Chondrocyte (in vitro differentiated cells): Measurements from ENCODE around the gene DSE. TPM values are rescaled to one million over a fixed set of nuclear protein-coding genes. Genes with fewer than 3 reads are reported as not detected.
"Not testable (repeated sequence)": the region's sequence is repeated elsewhere in the genome, so short reads cannot be mapped to it uniquely, and the experiment has no call there.

Source experiments
- DNase-seq: peaks from one replicate; pipeline ENCODE4 v3.0.0; 2021; ENCODE audit warnings: mixed read lengths, low spot score
- H3K27ac Mint-ChIP-seq: one replicate; pipeline ENCODE4 v1.8.0; 2021; ENCODE audit warnings: mild to moderate bottlenecking, moderate library complexity, mixed read lengths; ENCODE audit not compliant: unreplicated experiment
- H3K27me3 Mint-ChIP-seq: 2 replicates; pipeline ENCODE4 v1.8.0; 2021; ENCODE audit warnings: low read depth, mixed read lengths
- H3K36me3 Mint-ChIP-seq: 2 replicates; pipeline ENCODE4 v1.8.0; 2021; ENCODE audit warnings: low read depth, mixed read lengths
- H3K4me1 Mint-ChIP-seq: 2 replicates; pipeline ENCODE4 v1.8.0; 2021; ENCODE audit warnings: low read depth, mild to moderate bottlenecking, mixed read lengths
- H3K4me3 Mint-ChIP-seq: one replicate; pipeline ENCODE4 v1.8.0; 2021; ENCODE audit warnings: mild to moderate bottlenecking, moderate library complexity, mixed read lengths; ENCODE audit not compliant: unreplicated experiment
- H3K9me3 Mint-ChIP-seq: 2 replicates; pipeline ENCODE4 v1.8.0; 2021; ENCODE audit warnings: low read depth, mixed read lengths
- CTCF ChIP-seq: fragments of 200-600 bp; sonication (generic); IDR thresholded peaks from 2 replicates; pipeline ENCODE4 v1.5.0; 2021; ENCODE audit warnings: antibody characterized with exemption, mild to moderate bottlenecking, moderate library complexity
- total RNA-seq: library from RNA; stranded (reverse); gene quantifications from 3 replicates; pipeline ENCODE4 v1.2.1, GENCODE V29; 2021

Gene DSE
- total RNA-seq, 1 donor from 2014 or later = 78.0 TPM

GRCh38 chr6:116335612-116336215 is 35.0 kb upstream of the DSE start:
- no peak overlapping the region for H3K27ac Mint-ChIP-seq
- no peak for TF ChIP-seq CTCF
- no peaks in the 10 kb centered on the region for H3K36me3 Mint-ChIP-seq
- no peak for DNase-seq
- H3K27me3 Mint-ChIP-seq = no peaks in the 10 kb centered on the region
- no peak overlapping the region for H3K4me3 Mint-ChIP-seq
- H3K4me1 Mint-ChIP-seq = peaks cover 18% of the 10 kb centered on the region
- H3K9me3 Mint-ChIP-seq = peaks cover 13% of the 10 kb centered on the region

DNA sequence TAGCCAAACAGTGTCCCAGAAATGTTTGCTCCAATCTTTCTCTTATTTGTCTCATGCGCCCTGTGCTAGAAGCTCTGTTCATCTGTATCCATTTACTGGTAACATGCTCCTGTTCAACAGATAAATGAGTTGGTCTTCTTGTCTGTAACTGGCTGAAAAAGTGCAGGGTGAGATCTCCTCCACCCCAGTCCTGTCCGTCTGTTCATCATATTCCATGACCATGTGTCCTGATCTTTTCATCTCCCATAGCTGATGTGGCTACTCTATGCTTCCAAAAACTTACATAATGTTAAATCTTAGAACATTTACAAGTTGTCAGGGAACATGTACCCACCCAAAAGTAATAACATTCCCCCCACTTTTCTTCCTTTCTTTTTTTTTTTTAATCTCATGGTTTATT is 31.8 kb upstream of the DSE start:
- no peak for DNase-seq
- Mint-ChIP-seq H3K27me3 (no peaks in the 10 kb centered on the region), H3K4me3 (no peak overlapping the region), H3K9me3 (peaks cover 19% of the 10 kb centered on the region), H3K27ac (no peak overlapping the region), H3K4me1 (peaks cover 18% of the 10 kb centered on the region), H3K36me3 (peaks cover 2% of the 10 kb centered on the region)
- TF ChIP-seq CTCF = no peak

DNA sequence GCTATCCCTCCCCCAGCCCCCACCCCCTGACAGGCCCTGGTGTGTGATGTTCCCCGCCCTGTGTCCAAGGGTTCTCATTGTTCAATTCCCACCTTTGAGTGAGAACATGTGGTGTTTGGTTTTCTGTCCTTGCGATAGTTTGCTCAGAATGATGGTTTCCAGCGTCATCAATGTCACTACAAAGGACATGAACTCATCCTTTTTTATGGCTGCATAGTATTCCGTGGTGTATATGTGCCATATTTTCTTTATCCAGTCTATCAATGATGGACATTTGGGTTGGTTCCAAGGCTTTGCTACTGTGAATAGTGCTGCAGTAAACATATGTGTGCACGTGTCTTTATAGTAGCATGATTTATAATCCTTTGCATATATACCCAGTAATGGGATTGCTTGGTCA is 30.1 kb upstream of the DSE start:
- not testable (repeated sequence) for H3K27me3 Mint-ChIP-seq, H3K4me1 Mint-ChIP-seq, H3K4me3 Mint-ChIP-seq, DNase-seq, H3K36me3 Mint-ChIP-seq, H3K27ac Mint-ChIP-seq
- peaks cover 12% of the 10 kb centered on the region for H3K9me3 Mint-ChIP-seq

GRCh38 chr6:116349216-116349615 is 21.5 kb upstream of the DSE start:
- H3K27me3 Mint-ChIP-seq = no peaks in the 10 kb centered on the region
- H3K27ac Mint-ChIP-seq = no peak overlapping the region
- H3K4me3 Mint-ChIP-seq = no peak overlapping the region
- peaks cover 3% of the 10 kb centered on the region for H3K9me3 Mint-ChIP-seq
- peaks cover 4% of the 10 kb centered on the region for H3K36me3 Mint-ChIP-seq
- peaks cover 18% of the 10 kb centered on the region for H3K4me1 Mint-ChIP-seq
- no peak for DNase-seq
- no peak for TF ChIP-seq CTCF

GRCh38 chr6:116351101-116351500 is 19.6 kb upstream of the DSE start:
- Mint-ChIP-seq H3K27me3 (no peaks in the 10 kb centered on the region), H3K27ac (no peak overlapping the region), H3K4me3 (no peak overlapping the region), H3K4me1 (peaks cover 23% of the 10 kb centered on the region), H3K36me3 (no peaks in the 10 kb centered on the region), H3K9me3 (peaks cover 2% of the 10 kb centered on the region)
- TF ChIP-seq CTCF = no peak
- DNase-seq = no peak
